ENCODE results near the gene SPAG17.

SPAG17 gene

DNA sequence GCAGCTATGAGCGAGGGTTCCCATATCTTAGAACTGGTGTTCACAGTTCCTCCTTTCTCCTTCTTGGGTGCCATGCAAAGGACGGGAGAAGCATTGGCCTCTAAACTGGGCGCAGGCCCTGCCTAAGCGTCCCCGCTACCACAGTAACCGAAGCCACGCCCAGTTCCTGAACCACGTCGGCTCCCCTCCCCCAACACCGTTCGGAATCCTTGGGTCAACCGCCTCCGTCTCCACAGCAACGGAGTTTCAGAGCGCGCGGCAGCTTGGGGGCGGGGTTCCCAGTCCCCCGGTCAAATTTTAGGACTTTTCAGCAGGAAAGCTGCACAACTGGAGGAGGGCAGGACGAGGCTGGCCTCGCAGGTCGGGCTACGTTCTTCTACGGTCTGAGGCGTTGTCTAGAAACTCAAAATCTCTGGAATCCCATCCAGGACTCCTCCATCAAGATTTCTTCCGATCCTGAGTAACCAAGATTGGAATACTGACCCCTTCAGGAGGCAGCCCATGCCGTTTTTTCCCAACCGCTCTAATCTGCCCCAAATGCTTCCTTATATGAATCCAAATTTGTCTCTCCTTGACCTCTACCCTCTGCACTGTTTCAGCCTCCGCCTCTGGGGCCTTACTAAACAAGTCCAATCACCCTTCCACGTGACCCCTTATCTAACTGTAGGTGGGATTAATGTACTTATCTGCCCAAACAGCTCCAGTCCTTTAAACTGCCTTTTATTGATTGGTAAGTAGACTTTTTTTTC, at the start of gene SPAG17:
Gene SPAG17, minus strand, starts transcription at position 145 of the 749 bp plus-strand sequence. Its CDS starts 71 bp downstream, at position 74.
- no peak for DNase-seq (ENCODE audit: low read depth in 1 of 2, low spot score in 1 of 2)

DNA sequence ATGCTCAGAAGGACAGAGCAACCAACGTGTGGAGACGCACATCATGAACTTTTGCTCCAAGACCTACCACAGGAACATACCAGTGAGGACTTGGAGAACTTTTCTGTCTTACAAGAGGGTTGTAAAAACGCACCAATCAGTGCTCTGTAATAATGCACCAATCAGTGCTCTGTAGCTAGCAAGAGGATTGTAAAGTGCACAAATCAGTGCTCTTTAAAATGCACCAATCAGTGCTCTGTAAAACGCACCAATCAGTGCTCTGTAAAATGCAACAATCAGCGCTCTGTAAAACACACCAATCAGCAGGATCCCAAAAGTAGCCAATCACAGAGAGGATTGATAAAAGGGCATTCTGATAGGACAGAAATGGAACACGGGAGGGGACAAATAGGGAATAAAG, 40.4 kb upstream of the SPAG17 start:
- no peak for DNase-seq (ENCODE audit: low read depth in 1 of 2, low spot score in 1 of 2)

DNA sequence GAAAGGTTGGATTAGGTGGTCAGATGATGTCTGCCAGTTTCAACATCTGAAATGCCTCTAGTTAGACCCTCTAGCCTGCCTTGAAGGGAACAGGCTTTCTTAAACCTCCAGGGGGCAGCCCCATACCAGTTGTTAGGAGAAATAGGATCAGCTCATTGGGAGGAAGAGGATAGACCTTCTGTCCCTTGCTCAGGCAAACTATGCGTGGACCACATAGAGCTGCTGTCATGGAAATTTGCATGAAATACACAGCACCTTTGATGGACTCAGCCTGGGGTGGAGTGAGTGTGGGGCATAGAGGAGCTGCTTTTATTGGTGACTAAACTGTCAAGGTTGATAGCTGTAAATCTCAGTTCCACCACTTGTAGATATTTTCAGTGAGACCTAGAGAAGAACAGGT, 38.4 kb upstream of the SPAG17 start:
- no peak for DNase-seq (ENCODE audit: low read depth in 1 of 2, low spot score in 1 of 2)

DNA sequence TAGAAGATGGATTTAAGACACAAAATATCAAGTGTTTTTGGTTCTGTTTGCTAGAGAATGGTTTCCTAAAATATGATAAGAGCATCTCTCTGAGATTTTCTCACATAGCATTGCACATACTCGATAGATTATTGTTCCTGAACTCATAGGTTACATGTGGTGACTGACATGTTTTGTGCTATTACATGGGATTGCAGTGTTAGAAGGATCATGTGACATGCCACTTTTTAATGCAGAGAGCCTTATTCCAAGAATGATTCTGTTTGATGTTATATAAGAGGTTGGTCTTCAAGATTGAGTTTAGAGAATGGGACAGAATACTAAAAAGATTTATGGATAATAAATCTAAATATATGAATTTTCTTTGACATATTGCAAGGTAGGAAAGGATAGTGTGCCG, 34.4 kb upstream of the SPAG17 start:
- no peak for DNase-seq (ENCODE audit: low read depth in 1 of 2, low spot score in 1 of 2)

DNA sequence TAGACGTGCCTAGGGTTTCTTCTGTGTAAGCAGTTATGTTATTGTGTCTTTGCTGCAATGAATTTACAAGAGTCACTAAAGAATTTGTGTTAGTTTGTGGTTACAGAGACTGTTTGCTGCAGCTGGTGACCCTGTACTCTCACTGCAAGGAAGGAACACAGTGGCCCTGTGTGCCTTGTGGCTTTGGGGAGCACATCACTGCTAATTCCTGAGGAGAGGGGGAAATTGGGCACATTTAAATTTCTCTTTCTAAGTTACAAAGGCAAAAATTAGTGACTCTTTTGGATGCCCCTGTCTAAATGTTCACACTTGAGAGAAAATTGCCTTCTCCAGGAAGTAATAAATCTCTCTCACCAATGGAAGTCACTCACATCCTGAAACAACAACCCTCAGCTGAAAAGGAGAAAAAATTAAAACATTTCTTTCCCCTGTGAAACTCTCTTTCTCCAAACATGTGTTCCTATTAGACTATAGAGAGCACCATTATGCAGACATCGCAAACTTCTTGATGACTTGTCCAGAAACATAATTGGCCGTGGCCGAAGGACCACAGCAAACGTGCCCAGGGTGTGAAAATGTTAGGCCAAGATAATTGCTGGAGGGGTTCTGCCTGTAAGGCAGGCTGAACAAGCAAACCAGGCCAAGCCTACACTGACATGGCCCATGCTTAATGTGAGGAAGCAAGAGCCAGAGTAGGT, 32.3 kb upstream of the SPAG17 start:
- no peak for DNase-seq (ENCODE audit: low read depth in 1 of 2, low spot score in 1 of 2)

- DNase-seq (ENCODE audit: low read depth in 1 of 2, low spot score in 1 of 2), result no peak
Observed at GRCh38 chr1:118214866-118215265, 29.8 kb upstream of the SPAG17 start.

DNA sequence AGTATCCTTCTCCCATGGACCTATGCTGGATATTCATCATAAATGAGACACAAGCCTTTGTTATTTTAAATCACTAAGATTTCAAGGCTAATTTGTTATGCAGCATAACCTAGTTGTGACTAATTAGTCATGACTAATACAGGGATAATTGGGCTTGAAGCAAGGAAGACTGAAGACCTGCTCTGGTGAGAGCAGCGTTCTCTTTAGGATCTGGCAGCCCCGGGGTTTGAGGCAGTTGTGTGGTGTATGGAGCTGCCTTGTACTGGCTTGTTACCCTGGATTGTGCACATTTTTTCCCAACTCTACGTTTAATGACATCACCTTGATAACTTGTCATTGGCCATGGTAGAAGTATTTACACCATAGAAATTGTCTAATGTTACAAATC, 25.7 kb upstream of the SPAG17 start:
- no peak for DNase-seq (ENCODE audit: low read depth in 1 of 2, low spot score in 1 of 2)

- no peak for DNase-seq (ENCODE audit: low read depth in 1 of 2, low spot score in 1 of 2)
Observed at GRCh38 chr1:118210051-118210722, 25.2 kb upstream of the SPAG17 start.

- DNase-seq (ENCODE audit: low read depth in 1 of 2, low spot score in 1 of 2), result no peak
Observed at GRCh38 chr1:118209648-118210047, 24.6 kb upstream of the SPAG17 start.

DNA sequence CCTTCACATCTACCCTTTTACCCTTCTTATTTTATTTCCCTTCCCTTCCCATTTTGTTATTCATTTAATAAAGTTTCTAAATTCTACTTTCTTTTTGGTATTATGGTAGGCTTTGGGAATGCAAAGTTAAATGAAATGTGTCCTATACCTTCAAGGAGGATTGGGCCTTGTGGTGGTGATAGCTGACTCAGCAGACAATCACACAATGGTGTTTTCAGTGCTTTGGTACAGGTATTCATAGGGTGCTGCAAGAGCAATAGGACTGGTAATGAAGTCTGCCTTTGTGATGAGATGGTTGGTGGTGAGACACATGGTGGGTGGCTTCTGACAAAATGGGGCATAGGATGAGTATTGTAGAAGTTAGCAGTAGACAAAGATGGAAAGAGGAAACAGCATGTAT, 21.9 kb upstream of the SPAG17 start:
- DNase-seq (ENCODE audit: low read depth in 1 of 2, low spot score in 1 of 2), result no peak

GRCh38 chr1:118204648-118205047, 19.6 kb upstream of the SPAG17 start:
- DNase-seq (ENCODE audit: low read depth in 1 of 2, low spot score in 1 of 2), result no peak

DNA sequence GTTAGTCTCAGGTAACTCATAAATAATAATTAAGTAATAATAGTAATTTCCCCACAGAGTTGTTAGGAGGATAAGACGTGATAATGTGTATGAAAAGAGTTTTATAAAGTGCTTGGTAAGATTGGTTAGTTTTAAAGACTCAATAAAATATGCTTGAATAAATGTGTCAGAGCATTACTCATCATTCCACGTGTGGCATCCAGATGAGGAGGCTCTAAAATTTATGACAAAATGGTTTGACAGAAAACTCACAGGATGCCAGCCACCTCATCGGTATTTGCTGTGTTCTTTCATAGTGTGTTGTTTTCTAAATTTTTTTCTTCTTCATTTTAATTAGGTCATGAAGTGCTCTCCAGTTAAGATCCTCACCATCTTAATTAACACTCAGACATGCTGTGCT, 19.1 kb upstream of the SPAG17 start:
- DNase-seq (ENCODE audit: low read depth in 1 of 2, low spot score in 1 of 2), result no peak

DNA sequence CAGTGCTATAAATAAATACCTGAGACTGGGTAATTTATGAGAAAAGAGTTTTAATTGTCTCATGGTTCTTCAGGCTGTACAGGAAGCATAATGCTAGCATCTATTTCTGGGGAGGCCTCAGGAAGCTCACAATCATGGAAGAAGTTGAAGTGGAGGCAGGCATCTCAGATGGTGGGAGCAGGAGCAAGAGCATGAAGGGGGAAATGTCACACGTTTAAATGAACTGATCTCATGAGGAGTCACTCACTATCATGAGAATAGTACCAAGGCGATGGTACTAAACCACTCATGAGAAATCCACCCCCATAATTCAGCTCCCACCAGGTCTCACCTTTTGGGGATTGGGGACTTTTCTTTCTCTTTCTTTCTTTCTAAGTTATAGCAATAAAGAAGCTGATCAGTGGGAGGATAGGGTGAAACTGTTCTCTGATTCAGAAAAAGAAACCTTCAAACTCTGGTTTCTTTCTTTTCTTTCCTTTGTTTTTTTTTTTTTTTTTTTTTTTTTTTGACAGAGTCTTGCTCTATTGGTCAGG, 17.1 kb upstream of the SPAG17 start:
- DNase-seq (ENCODE audit: low read depth in 1 of 2, low spot score in 1 of 2), result no peak

GRCh38 chr1:118201524-118201923, 16.5 kb upstream of the SPAG17 start:
- no peak for DNase-seq (ENCODE audit: low read depth in 1 of 2, low spot score in 1 of 2)

DNA sequence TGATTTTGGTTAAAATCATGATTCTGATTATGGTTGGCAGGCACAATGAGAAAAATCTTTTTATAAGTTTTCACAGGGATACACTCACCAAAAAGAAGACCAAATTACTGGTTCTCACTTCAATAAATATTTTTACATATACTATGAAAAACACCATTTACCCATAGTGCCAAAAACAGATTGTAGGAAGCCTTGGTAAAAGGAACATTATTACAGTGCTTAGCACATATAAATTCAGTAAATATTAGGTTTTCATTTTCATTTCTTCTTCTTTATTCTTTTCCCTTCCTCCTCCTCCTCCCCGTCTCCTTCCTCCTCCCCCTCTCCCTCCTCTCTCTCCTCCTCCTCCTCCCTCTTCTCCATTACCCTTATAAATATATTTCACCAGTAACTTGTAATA, 15.8 kb upstream of the SPAG17 start:
- no peak for DNase-seq (ENCODE audit: low read depth in 1 of 2, low spot score in 1 of 2)

DNA sequence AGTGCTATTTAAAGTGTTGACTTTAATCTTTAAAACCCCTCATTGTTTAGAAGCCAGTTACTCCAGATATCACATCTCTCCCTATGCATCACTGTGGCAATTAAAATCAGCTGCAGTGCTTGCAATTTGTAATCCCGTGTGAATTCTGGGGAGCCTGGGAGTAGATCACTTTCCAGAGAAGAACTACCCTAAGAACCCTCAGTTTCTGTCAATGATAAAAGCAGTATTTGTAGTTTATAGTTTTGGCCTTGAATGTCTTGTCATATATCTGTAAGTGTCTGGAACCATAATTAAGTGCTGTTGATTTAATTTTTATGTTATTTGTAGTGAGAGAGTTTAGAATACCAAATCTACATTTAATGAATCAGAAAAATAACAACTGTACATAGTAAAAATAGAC, 5.5 kb upstream of the SPAG17 start:
- no peak for DNase-seq (ENCODE audit: low read depth in 1 of 2, low spot score in 1 of 2)

GRCh38 chr1:118189564-118189963, 4.5 kb upstream of the SPAG17 start:
- DNase-seq (ENCODE audit: low read depth in 1 of 2, low spot score in 1 of 2), result no peak

- DNase-seq (ENCODE audit: low read depth in 1 of 2, low spot score in 1 of 2), result no peak
Observed at GRCh38 chr1:118188411-118188810, 3.4 kb upstream of the SPAG17 start.

GRCh38 chr1:118186026-118186425, 998 bp upstream of the SPAG17 start:
- DNase-seq (ENCODE audit: low read depth in 1 of 2, low spot score in 1 of 2), result no peak

DNA sequence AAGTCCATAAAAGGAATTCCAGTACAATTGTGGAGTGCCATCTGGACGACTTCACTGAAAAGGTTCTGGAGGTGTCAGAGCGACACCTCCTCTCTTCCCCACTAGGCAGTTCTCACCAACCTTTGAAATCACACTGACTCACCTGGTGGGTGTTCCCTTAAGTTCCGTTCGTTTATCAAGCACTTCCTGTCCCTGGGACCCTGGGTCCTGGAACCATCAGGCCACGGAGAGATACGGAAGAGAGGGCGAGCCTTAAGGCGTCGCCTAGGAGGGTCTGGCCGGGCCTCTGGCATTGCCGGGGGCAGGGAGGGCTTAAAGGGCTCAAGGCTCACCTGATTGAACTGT, 317 bp downstream of the SPAG17 start:
- no peak for DNase-seq (ENCODE audit: low read depth in 1 of 2, low spot score in 1 of 2)

DNA sequence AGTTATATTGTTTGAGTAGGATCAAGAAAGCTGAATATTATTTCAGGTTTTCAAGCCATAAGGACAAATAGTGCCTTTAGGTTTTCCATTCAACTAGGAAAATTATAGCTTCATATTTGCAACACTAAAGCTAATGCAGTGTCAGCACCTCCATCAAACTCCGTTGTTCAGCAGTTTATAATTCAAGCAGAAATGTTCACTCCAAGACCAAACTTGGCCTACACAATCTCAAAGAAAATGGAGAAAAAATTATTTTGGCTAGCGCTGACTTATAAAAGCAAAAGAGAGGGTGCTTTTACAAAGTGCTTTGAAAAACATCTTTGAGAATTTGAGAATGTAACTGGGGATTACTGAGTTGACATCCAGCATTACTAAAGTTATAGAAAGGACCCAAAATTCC, 1.4 kb downstream of the SPAG17 start:
- DNase-seq (ENCODE audit: low read depth in 1 of 2, low spot score in 1 of 2), result no peak

GRCh38 chr1:118177998-118178397, 7.0 kb downstream of the SPAG17 start:
- DNase-seq (ENCODE audit: low read depth in 1 of 2, low spot score in 1 of 2), result no peak
